Stimulated activated CD8-positive, alpha-beta memory T cell treated with anti-CD3 and anti-CD28 coated beads, Interleukin-7, amount 100 ng/mL, for 48 hours (primary cell): ENCODE measurements around the gene BAK1.

Experiments
- DNase-seq, 2 donors: peaks; one replicate each; pipeline ENCODE4 v3.0.0-alpha.2; 2020; ENCODE audit warnings: low read depth in 1 of 2; ENCODE audit errors: extremely low read depth in 1 of 2

Gene BAK1

GRCh38 chr6:33579828-33580714, at the start of gene BAK1:
BAK1 (minus strand) TSS chr6:33580276; CDS start chr6:33577604, 2,672 bp downstream.
- peak; percentile 72 to 89 for DNase-seq

GRCh38 chr6:33628401-33628964, 48.4 kb upstream of the BAK1 start:
- no peak for DNase-seq

- DNase-seq = no peak
Observed at GRCh38 chr6:33627876-33628275, 47.8 kb upstream of the BAK1 start.

GRCh38 chr6:33624856-33625255, 44.8 kb upstream of the BAK1 start:
- no peak for DNase-seq

GRCh38 chr6:33623895-33624381, 43.9 kb upstream of the BAK1 start:
- DNase-seq = no peak

- no peak for DNase-seq
Observed at GRCh38 chr6:33622456-33623431, 42.7 kb upstream of the BAK1 start.

GRCh38 chr6:33621711-33622388, 41.8 kb upstream of the BAK1 start:
- no peak for DNase-seq

GRCh38 chr6:33620856-33621710, 41.0 kb upstream of the BAK1 start, which contains the start of gene ITPR3:
ITPR3 (plus strand) TSS chr6:33621322; CDS start chr6:33621603, 281 bp downstream.
- DNase-seq = peak; percentile 52 to 56

- no peak for DNase-seq
Observed at GRCh38 chr6:33620158-33620855, 40.2 kb upstream of the BAK1 start.

GRCh38 chr6:33619166-33619840, 39.2 kb upstream of the BAK1 start:
- DNase-seq = no peak

GRCh38 chr6:33616913-33617312, 36.8 kb upstream of the BAK1 start:
- no peak for DNase-seq

GRCh38 chr6:33616113-33616512, 36.0 kb upstream of the BAK1 start:
- DNase-seq = no peak

- no peak for DNase-seq
Observed at GRCh38 chr6:33613795-33614168, 33.7 kb upstream of the BAK1 start.

GRCh38 chr6:33613146-33613794, 33.2 kb upstream of the BAK1 start:
- DNase-seq = no peak

- no peak for DNase-seq
Observed at GRCh38 chr6:33610779-33611732, 31.0 kb upstream of the BAK1 start.

GRCh38 chr6:33610067-33610466, 30.0 kb upstream of the BAK1 start:
- no peak for DNase-seq

GRCh38 chr6:33609528-33609927, 29.5 kb upstream of the BAK1 start:
- no peak for DNase-seq
